Astrocyte of the spinal cord (primary cell): ENCODE measurements around the gene MRPL22.
A peak's percentile ranks its signal among the peaks of the same experiment; 100 is the strongest.
"Not testable (repeated sequence)": the region's sequence is repeated elsewhere in the genome, so short reads cannot be mapped to it uniquely, and the experiment has no call there.

Experiments used
- DNase-seq: peaks from one replicate; pipeline ENCODE4 v3.0.0; 2011; ENCODE audit warnings: low read depth, low spot score
- H3K4me3 ChIP-seq: 2 replicates; pipeline ENCODE4 v1.5.1; 2011; ENCODE audit warnings: low read depth, mild to moderate bottlenecking, low read length, moderate library complexity
- in situ Hi-C: cut with HindIII; loops from 2 replicates; pipeline ENCODE4 v1.10.0; 2017; ENCODE audit warnings: low sequenced_read_pairs
- TF ChIP-seq, protein P1 (sequence below): IDR thresholded peaks from 2 replicates; pipeline ENCODE4 v1.5.1; 2012; ENCODE audit warnings: low read depth, mild to moderate bottlenecking, low read length, inconsistent platforms

Gene MRPL22

GRCh38 chr5:155001523-155001922, 60.6 kb downstream of the MRPL22 start:
- H3K4me3 ChIP-seq: no peak overlapping the region
- DNase-seq: no peak
- TF ChIP-seq, protein P1, sequence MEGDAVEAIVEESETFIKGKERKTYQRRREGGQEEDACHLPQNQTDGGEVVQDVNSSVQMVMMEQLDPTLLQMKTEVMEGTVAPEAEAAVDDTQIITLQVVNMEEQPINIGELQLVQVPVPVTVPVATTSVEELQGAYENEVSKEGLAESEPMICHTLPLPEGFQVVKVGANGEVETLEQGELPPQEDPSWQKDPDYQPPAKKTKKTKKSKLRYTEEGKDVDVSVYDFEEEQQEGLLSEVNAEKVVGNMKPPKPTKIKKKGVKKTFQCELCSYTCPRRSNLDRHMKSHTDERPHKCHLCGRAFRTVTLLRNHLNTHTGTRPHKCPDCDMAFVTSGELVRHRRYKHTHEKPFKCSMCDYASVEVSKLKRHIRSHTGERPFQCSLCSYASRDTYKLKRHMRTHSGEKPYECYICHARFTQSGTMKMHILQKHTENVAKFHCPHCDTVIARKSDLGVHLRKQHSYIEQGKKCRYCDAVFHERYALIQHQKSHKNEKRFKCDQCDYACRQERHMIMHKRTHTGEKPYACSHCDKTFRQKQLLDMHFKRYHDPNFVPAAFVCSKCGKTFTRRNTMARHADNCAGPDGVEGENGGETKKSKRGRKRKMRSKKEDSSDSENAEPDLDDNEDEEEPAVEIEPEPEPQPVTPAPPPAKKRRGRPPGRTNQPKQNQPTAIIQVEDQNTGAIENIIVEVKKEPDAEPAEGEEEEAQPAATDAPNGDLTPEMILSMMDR: no peak
- in situ Hi-C loops: no loop called here

- DNase-seq, H3K4me3 ChIP-seq, in situ Hi-C loops: not testable (repeated sequence)
These were observed 61.8 kb downstream of the MRPL22 start for GRCh38 chr5:155002722-155003121.

DNA sequence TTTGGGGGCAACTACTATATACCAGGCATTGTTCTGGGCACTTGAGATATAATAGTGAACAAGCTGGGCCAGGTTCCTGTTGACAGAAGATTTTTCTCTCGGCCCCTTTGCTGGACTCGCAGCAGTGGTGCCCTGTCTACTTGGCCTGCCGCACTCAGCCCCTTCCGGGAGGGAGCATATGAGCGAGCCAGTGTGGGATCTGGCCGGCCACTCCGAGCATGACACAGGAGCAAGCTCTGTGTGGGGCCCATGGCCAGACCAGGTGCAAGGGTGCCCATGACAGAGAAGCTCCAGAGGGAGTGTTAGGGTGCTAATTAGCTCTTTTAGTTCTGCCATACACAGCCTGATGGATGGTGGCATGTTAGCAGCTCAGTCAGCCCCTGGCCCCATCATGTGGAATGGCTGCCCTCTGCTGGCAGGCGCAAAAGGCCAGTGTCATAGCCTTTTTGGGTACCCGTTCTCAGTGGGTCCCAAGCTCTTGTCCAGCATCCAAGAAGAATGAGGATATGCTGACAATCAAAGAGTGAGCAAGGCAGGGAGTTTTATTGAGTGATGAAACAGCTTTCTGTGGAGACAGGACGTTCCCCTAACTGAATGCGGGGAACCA, 63.4 kb downstream of the MRPL22 start:
- in situ Hi-C loops: no loop called here
- DNase-seq: no peak

DNA sequence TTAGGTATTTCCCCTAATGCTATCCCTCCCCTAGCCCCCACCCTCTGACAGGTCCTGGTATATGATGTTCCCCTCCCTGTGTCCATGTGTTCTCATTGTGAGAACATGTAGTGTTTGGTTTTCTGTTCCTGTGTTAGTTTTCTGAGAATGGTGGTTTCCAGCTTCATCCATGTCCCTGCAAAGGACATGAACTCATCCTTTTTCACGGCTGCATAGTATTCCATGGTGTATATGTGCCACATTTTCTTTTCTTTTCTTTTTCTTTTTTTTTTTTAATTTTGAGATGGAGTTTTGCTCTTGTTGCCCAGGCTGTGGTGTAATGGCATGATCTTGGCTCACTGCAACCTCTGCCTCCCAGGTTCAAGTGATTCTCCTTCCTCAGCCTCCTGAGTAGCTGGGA, 65.4 kb downstream of the MRPL22 start:
- DNase-seq, in situ Hi-C loops, H3K4me3 ChIP-seq: not testable (repeated sequence)

More for the DNA sequence above, 63.4 kb downstream of the MRPL22 start:
- H3K4me3 ChIP-seq: no peak overlapping the region
- TF ChIP-seq, protein P1: peak; percentile 22

GRCh38 chr5:155008669-155009068, 67.8 kb downstream of the MRPL22 start:
- no peak for DNase-seq
- TF ChIP-seq, protein P1: no peak
- in situ Hi-C loops: no loop called here
- H3K4me3 ChIP-seq: no peak overlapping the region

DNA sequence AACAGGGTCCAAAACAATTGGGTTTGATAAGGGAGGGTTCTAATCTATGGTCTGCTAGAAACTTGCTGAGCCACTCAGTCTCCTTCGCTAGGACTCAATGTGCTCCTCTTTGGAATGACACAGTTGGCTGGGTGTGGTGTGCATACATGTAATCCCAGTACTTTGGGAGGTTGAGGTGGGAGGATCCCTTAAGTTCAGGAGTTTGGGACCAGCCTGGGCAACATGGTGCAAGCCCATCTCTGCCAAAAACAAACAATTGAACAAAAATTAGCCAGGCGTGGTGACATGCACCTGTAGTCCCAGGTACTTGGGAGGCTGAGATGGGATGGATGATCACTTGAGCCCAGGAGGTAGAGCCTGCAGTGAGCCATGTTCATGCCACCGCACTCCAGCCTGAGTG, 70.0 kb downstream of the MRPL22 start:
- no peak overlapping the region for H3K4me3 ChIP-seq
- in situ Hi-C loops: no loop called here
- no peak for DNase-seq
- TF ChIP-seq, protein P1: no peak

DNA sequence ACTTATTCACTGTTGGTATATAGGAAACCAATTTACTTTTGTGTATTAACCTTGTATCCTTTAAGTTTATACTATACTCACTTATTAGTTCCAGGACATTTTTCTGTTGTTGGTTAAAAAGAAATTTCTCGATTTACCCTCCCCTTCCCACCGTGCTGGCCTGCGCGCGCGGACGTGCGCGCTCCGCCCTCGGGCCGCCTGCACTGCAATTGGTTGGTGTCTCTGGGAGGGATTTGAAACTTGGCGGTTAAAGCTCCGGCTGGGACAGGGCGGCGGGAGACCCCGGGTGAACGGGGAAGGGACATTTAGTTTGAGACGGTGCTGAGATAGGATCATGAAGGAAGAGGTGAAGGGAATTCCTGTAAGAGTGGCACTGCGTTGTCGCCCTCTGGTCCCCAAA, 72.7 kb downstream of the MRPL22 start, which contains the start of gene KIF4B:
KIF4B (plus strand) TSS at position 230 of the 400 bp plus-strand sequence; CDS start at position 335, 105 bp downstream.
- peak within 1 kb of the TSS; percentile 14 for H3K4me3 ChIP-seq
- TF ChIP-seq, protein P1: no peak
- DNase-seq: no peak
- in situ Hi-C loops: no loop called here

DNA sequence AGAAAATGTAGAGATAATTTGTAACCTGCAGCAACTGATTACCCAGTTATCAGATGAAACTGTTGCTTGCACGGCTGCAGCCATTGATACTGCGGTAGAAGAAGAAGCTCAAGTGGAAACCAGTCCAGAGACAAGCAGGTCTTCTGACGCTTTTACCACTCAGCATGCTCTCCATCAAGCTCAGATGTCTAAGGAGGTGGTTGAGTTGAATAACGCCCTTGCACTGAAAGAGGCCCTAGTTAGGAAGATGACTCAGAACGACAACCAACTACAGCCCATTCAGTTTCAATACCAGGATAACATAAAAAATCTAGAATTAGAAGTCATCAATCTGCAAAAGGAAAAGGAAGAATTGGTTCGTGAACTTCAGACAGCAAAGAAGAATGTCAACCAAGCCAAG, 74.4 kb downstream of the MRPL22 start:
- H3K4me3 ChIP-seq: no peak overlapping the region
- in situ Hi-C loops: no loop called here
- TF ChIP-seq, protein P1: no peak
- DNase-seq: no peak
